ENCODE results near the gene GDPD2.

- no peak for TF ChIP-seq CTCF (IDR thresholded peaks at IDR 0.05; ENCODE audit: borderline replicate concordance, extremely low read depth, low read length, poor library complexity, severe bottlenecking)
- TF ChIP-seq EZH2 (IDR thresholded peaks at IDR 0.05; ENCODE audit: borderline replicate concordance, low read depth, low read length, severe bottlenecking), result no peak
These were observed 55.6 kb downstream of the GDPD2 start for GRCh38 chrX:70478526-70479245.

Data from DND-41 (cell line).